HG03558 (cell line): ENCODE measurements around the gene CEP78.
A peak's percentile ranks its signal among the peaks of the same experiment; 100 is the strongest.
"Not testable (repeated sequence)": the region's sequence is repeated elsewhere in the genome, so short reads cannot be mapped to it uniquely, and the experiment has no call there.

Experiments used
- ATAC-seq: cut with Tn5 transposase; IDR thresholded peaks from one replicate; pipeline ENCODE4 v1.9.1; 2021; ENCODE audit warnings: moderate number of reproducible peaks; ENCODE audit not compliant: unreplicated experiment; ENCODE audit errors: extremely low read depth

Gene CEP78

DNA sequence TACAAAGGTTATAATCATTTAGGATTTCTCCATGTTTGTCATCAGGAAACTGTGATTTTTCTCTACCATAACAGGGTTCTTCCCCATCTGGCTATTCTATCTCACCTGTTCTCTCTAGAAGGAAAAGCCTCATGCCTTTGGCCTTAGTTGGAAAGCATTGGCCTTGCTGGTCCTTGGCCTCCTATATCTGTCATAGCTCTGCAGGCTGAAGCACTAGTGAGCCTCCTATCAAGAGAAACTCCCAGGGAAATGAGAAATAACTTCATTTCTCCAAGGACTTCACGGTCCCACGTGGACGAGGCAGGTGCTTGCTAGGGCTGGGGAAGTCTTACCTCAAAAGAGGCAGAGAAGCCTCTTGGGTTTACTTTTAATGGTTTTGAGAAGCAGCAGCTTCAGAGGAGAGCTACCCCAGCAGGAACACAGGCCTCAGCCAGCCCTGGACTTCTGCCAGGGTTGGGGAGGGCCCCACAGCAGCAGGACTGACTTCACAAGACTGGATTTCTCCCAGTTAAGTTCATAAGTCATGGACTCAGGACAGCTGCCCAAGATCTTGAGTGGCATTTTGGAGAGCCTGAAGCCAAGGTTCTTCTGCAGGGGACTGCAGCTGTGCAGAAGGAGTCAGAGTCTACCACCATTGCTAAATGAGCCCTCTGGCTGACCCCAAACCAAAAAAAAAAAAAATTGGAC lies 45.2 kb downstream of the CEP78 start:
- no peak for ATAC-seq

- ATAC-seq, result not testable (repeated sequence)
Observed at GRCh38 chr9:78284181-78284580, 48.3 kb downstream of the CEP78 start.

- ATAC-seq, result no peak
Observed at GRCh38 chr9:78286125-78286524, 50.2 kb downstream of the CEP78 start.

DNA sequence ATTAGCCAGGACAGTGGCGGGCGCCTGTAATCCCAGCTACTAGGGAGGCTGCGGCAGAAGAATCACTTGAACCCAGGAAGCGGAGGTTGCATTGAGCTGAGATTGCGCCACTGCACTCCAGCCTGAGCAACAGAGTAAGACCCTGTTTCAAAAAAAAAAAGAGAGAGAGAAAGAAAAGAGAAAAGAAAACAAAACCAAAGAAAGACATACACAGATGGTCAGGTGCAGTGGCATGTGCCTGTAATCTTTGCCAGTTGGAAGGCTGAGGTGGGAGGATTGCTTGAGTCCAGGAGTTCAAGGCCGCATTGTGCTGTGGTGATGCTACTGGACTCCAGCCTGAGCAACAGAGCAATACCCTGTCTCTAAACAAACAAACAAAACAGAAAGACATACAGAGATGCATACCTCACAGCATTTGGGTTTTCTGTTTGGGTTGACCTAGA lies 51.1 kb downstream of the CEP78 start:
- ATAC-seq, result no peak

DNA sequence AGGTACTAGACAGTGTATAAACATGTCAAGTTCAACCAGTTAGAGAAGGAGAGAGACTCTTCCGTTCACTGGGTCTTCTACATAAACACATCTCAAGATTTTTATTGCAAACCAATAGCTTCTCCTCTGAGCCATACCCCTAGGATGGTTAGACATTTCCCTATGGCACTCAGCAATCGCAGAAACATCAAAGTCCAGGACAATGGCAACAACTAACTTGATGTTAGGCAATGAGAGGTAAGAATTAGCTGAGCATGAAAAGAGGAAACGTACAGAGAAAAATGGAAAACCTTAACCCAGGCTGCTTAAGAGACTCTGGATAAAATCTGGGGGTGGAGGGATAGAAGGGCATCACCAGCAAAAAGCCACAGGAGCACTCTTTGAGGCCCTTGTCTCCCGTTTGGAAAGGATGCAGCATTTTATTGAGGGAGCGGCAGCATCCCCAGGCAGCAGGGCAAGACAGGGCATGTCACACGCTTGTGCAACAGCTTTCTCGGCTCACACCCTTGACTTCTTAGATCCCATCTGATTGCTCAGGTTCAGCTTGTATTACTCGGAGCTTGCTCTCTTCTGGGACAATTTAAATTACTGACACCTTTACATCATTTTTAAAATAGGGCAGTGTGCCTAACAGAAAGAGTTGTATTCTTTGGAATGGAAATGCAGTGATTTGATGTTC lies 52.5 kb downstream of the CEP78 start:
- no peak for ATAC-seq

- ATAC-seq, result no peak
Observed at GRCh38 chr9:78289474-78289873, 53.6 kb downstream of the CEP78 start.

DNA sequence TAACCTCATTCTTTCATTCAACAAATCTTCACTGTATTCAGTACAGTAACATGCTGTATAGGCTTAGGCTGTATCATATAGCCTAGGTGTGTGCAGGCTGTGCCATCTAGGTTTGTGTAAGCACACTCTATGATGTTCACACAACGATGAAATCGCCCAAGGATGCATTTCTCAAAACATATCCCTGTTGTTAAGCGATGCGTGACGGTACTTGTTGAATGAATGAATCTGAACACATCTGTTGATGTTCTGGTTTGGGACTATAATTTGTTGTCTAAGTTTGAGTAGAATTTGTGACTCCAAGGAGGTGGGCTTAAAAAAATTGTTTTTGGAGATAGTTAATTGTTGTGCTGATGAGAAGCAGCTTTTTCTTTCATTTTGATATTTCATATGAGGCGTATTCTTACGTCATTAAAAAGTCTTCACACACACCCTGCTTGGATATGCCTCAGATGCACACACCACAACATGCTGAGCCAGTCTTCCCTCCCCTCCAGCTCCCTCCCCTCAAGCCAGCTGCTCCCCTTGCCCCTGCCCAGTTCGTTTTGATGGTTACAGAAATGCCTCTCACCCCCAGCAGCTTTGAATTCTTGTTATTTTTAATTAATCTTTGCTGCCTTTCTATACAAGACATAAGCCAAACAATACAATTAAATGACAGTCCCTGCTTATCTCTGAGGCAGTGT lies 55.5 kb downstream of the CEP78 start:
- no peak for ATAC-seq

DNA sequence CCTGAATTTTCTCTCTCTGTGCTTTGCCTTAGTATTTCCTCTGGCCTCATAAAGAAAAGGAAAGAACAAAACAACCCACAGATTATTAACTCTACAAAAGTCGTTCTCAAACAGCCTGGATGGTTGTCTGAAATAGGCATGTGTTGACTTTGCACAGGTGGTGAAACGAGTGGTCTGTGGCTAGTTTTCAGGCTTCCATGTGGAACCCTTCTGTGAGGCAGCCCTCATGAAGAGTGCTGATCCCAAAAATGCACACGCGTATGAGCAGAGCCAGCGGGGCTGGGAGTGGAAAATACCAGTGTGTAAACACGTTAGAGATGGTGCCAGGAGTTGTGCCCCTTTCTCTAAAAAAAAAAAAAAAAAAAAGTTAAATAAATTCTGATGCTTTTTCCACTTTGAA lies 56.2 kb downstream of the CEP78 start:
- ATAC-seq, result no peak

GRCh38 chr9:78292716-78293497 lies 57.0 kb downstream of the CEP78 start:
- no peak for ATAC-seq

DNA sequence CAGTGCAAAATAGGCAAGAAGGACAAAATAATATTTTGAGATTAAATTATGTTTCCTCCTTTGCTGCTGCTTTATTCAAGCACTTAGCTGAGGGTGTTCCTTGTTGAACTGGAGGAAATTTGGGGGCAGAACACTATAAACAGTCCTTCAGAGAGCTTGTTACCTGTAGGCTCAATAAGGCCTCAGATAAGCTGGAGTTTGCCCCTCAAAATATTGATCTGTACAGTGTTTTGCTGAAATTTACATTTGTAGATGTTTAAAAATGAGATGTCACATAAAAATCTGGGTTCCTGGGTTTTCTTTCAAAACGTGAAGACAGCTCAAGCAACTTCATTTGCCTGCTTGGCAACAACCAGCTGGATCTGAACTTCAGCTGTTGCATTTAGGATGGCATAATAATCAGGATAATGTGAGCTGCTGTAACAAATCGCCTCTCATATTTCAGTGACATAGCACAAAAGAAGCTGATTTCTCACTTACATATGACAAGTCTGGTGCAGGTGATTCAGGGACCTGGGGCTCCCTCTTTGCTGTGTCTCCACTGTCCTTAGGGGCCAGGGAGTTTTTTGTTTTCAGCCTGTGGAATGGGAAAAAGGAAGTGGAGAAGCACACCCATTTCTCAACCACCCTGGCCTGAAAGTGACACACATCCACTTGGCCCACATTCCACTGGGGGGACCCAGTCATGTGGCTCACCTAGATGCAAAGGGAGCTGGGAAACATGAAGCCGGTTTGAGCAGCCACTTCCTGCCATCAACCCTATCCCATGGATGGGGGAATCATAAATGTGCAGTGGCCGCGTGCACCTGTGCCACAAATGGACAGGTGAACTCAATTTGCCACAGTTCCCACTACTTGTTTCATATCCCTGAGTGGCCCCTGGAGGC lies 58.7 kb downstream of the CEP78 start:
- no peak for ATAC-seq

DNA sequence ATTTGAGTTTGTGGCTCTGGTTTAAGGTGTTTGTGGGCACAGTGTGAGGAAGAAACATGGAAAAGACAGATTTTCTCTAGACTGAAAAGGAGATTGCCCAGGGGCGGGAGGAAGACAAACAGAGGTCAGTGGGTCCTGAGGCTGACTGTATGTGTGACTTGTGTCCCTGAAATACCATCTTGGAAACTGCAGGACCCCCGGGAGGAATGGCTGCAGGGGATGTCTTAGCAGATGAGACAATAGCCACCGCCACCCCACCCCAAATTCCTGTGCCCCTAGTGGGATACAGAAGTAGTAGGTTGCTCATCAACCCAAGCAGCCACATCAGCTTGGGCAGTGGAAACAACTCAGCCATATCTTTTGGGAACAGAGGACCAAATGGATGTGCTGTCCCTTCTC lies 59.3 kb downstream of the CEP78 start:
- ATAC-seq, result no peak

- no peak for ATAC-seq
Observed at GRCh38 chr9:78295731-78296130, 59.9 kb downstream of the CEP78 start.

- no peak for ATAC-seq
Observed at GRCh38 chr9:78296201-78296892, 60.5 kb downstream of the CEP78 start.

GRCh38 chr9:78296893-78297671 lies 61.2 kb downstream of the CEP78 start, which contains the start of gene PSAT1:
PSAT1 (plus strand) TSS chr9:78297125; CDS start chr9:78297211, 86 bp downstream.
- peak; percentile 96 for ATAC-seq

DNA sequence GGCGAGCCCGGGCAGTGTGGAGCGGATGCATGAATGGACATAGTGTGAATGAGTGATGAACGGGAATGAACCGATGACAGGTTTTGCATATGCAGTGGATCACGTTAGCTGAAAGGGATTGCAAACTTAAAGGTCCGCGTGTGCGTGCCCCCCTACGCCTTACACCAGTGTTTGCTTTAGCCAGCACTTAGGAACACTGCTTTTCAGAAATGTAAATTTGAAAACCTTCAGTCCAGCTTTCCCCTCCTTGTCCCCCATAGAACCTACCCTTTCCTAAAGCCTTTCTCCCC lies 61.7 kb downstream of the CEP78 start:
- ATAC-seq, result peak; percentile 27

GRCh38 chr9:78298046-78298765 lies 62.3 kb downstream of the CEP78 start:
- no peak for ATAC-seq

DNA sequence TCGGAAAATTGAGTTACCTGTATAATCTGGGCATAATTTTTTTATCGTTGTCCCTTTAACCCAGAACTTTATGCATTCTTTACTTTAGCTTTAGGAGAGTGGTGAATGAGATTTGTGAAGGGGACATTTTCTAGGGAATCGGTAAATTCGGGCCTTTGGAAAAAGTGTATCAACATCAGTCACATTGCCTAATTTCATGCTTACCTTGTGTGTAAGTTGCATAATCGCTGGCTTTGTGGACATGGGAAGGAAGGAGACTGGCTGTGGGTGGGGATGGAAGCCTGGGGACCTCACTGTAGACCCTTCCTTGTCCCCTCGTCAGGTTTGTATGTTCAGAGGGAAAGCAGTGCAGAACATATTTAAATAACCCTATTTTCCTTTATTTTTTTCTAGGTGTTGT lies 64.3 kb downstream of the CEP78 start:
- no peak for ATAC-seq

DNA sequence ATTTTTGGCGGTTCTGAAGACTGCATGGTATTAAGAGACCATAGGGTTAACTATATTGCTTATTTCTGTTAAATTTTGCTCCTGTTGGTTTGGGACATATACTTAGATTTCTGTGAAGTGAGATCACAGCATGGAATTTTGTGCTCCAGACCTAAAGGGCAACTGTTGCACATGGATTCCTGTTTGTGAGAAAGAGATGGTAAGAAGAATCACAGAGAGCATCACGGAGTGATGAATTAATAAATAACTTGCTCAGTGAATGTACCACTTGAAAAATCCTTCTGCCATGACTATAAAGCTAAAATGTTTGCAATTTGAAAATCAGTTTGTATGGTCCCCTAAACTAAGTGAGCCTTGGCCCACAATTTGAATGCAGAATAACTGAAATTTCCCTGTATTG lies 65.6 kb downstream of the CEP78 start:
- no peak for ATAC-seq
